ENCODE measurements around the gene NT5M. TPM values are rescaled to one million over a fixed set of nuclear protein-coding genes. Genes with fewer than 3 reads are reported as not detected.

NT5M gene
- total RNA-seq, 1 donor from 2014 or later: 1.5 TPM

DNA sequence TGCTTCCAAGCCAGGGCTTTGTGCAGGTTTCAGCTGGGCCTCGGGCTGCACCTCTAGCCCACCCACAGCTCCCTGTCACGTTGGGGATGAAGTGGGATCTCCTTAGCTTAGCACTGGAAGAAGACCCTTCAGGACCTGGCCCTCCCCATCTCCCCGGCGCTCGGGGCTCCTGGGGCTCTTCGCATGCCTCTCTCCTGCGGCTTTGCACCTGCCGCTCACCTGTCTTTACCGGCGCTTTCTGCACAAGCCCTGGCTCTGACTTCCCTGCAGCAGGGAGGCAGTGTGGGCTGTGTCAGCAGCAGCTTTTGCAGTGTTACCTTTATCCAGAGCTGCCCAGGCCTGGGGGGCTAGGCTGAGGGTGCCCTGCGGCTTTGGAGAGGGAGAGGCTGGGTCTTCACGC is 52.3 kb downstream of the NT5M start:
- Mint-ChIP-seq H3K36me3 (ENCODE audit: low read depth, unreplicated experiment) (no peaks in the 10 kb centered on the region), H3K9me3 (ENCODE audit: unreplicated experiment) (peaks cover 3% of the 10 kb centered on the region), H3K4me3 (ENCODE audit: unreplicated experiment) (no peak overlapping the region), H3K27me3 (ENCODE audit: low read depth, unreplicated experiment) (peaks cover 21% of the 10 kb centered on the region), H3K4me1 (ENCODE audit: low read depth, unreplicated experiment) (peaks cover 5% of the 10 kb centered on the region), H3K27ac (ENCODE audit: unreplicated experiment) (no peak overlapping the region)
- FAIRE-seq (no peak), DNase-seq (ENCODE audit: low read depth) (no peak)
- Histone ChIP-seq H2AFZ (ENCODE audit: low read depth, low read length) (no peak overlapping the region), H3K27ac (ENCODE audit: low read depth, low read length) (no peak overlapping the region), H3K27me3 (ENCODE audit: insufficient read depth, low read length) (no peaks in the 10 kb centered on the region), H3K4me2 (ENCODE audit: low read length) (no peak overlapping the region), H3K9ac (ENCODE audit: low read length) (no peak overlapping the region), H3K9me3 (ENCODE audit: insufficient read depth, low read depth, low read length) (peaks cover 3% of the 10 kb centered on the region), H4K20me1 (ENCODE audit: insufficient read depth, low read length) (peaks cover 3% of the 10 kb centered on the region), H3K4me1 (ENCODE audit: insufficient read depth, low read length) (peaks cover 15% of the 10 kb centered on the region), H3K4me3 (ENCODE audit: insufficient read depth, low read depth, low read length) (no peak overlapping the region), H3K36me3 (ENCODE audit: insufficient read depth, low read length) (no peaks in the 10 kb centered on the region), H3K79me2 (ENCODE audit: insufficient read depth, low read length) (no peaks in the 10 kb centered on the region)
- TF ChIP-seq, protein P1, sequence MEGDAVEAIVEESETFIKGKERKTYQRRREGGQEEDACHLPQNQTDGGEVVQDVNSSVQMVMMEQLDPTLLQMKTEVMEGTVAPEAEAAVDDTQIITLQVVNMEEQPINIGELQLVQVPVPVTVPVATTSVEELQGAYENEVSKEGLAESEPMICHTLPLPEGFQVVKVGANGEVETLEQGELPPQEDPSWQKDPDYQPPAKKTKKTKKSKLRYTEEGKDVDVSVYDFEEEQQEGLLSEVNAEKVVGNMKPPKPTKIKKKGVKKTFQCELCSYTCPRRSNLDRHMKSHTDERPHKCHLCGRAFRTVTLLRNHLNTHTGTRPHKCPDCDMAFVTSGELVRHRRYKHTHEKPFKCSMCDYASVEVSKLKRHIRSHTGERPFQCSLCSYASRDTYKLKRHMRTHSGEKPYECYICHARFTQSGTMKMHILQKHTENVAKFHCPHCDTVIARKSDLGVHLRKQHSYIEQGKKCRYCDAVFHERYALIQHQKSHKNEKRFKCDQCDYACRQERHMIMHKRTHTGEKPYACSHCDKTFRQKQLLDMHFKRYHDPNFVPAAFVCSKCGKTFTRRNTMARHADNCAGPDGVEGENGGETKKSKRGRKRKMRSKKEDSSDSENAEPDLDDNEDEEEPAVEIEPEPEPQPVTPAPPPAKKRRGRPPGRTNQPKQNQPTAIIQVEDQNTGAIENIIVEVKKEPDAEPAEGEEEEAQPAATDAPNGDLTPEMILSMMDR (IDR thresholded peaks at IDR 0.05; ENCODE audit: insufficient read depth, low read depth, low read length): no peak
- no peak for TF ChIP-seq EZH2 (IDR thresholded peaks at IDR 0.05; ENCODE audit: insufficient read depth, low read length)

DNA sequence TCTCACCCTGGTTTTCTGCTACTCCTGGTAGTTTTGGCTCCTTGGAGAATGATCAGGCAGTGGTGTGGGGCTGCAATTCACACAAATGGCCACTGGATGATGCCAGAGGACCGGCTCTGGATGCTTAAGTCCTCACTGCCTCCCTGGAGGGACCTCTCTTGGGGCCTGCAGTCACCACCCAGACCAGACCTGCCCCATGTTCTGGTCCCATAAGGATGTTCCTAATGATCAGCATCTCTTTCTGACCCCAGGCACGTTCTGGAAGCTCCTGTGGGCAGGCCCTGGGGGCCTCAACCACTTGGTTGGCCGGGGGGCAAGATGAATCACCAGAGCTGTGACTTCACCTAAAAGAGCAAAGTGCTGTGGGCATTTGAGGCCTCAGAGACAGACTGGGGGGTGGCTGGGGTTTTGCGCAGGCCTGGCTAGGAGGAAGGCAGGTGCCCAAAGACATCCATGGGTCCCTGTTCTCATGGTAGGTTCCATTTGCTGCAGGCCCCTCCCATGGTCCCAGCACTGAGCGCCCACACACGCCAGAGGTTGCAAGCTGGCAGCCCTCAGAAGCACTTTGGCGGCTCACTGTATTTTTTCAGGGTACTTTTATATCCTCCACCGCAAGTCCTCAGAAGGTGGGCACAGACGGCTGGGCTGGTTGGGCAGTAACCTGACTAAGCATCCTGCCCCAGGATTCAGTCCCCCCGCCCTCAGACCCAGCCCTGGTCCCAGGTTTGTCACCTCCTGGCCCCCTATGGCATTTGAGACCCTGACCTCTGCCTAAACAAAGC is 53.2 kb downstream of the NT5M start:
- H4K20me1 ChIP-seq (ENCODE audit: insufficient read depth, low read length): peaks cover 3% of the 10 kb centered on the region
- H3K27me3 ChIP-seq (ENCODE audit: insufficient read depth, low read length): no peaks in the 10 kb centered on the region
- no peak for FAIRE-seq
- Mint-ChIP-seq H3K4me3 (ENCODE audit: unreplicated experiment) (no peak overlapping the region), H3K9me3 (ENCODE audit: unreplicated experiment) (peaks cover 6% of the 10 kb centered on the region), H3K4me1 (ENCODE audit: low read depth, unreplicated experiment) (peaks cover 5% of the 10 kb centered on the region), H3K27me3 (ENCODE audit: low read depth, unreplicated experiment) (peaks cover 23% of the 10 kb centered on the region), H3K36me3 (ENCODE audit: low read depth, unreplicated experiment) (no peaks in the 10 kb centered on the region), H3K27ac (ENCODE audit: unreplicated experiment) (no peak overlapping the region)
- TF ChIP-seq, protein P1 (IDR thresholded peaks at IDR 0.05; ENCODE audit: insufficient read depth, low read depth, low read length): peak; percentile 100
- TF ChIP-seq EZH2 (IDR thresholded peaks at IDR 0.05; ENCODE audit: insufficient read depth, low read length): no peak
- peak; percentile 58 for DNase-seq (ENCODE audit: low read depth)
- H3K4me2 ChIP-seq (ENCODE audit: low read length): no peak overlapping the region
- no peak overlapping the region for H3K4me3 ChIP-seq (ENCODE audit: insufficient read depth, low read depth, low read length)
- no peak overlapping the region for H3K27ac ChIP-seq (ENCODE audit: low read depth, low read length)
- H3K36me3 ChIP-seq (ENCODE audit: insufficient read depth, low read length): no peaks in the 10 kb centered on the region
- H3K9me3 ChIP-seq (ENCODE audit: insufficient read depth, low read depth, low read length): peaks cover 3% of the 10 kb centered on the region
- H2AFZ ChIP-seq (ENCODE audit: low read depth, low read length): peak overlapping the region; percentile 44
- no peaks in the 10 kb centered on the region for H3K79me2 ChIP-seq (ENCODE audit: insufficient read depth, low read length)
- H3K4me1 ChIP-seq (ENCODE audit: insufficient read depth, low read length): peaks cover 11% of the 10 kb centered on the region
- H3K9ac ChIP-seq (ENCODE audit: low read length): no peak overlapping the region

- no peak overlapping the region for H3K27ac ChIP-seq (ENCODE audit: low read depth, low read length)
- peaks cover 3% of the 10 kb centered on the region for H3K9me3 ChIP-seq (ENCODE audit: insufficient read depth, low read depth, low read length)
- Mint-ChIP-seq H3K4me1 (ENCODE audit: low read depth, unreplicated experiment) (peaks cover 3% of the 10 kb centered on the region), H3K27ac (ENCODE audit: unreplicated experiment) (no peak overlapping the region), H3K36me3 (ENCODE audit: low read depth, unreplicated experiment) (no peaks in the 10 kb centered on the region), H3K4me3 (ENCODE audit: unreplicated experiment) (no peak overlapping the region), H3K27me3 (ENCODE audit: low read depth, unreplicated experiment) (peaks cover 23% of the 10 kb centered on the region), H3K9me3 (ENCODE audit: unreplicated experiment) (peaks cover 6% of the 10 kb centered on the region)
- peaks cover 3% of the 10 kb centered on the region for H4K20me1 ChIP-seq (ENCODE audit: insufficient read depth, low read length)
- H3K79me2 ChIP-seq (ENCODE audit: insufficient read depth, low read length): no peaks in the 10 kb centered on the region
- H3K4me1 ChIP-seq (ENCODE audit: insufficient read depth, low read length): peaks cover 11% of the 10 kb centered on the region
- H3K4me3 ChIP-seq (ENCODE audit: insufficient read depth, low read depth, low read length): no peak overlapping the region
- TF ChIP-seq EZH2 (IDR thresholded peaks at IDR 0.05; ENCODE audit: insufficient read depth, low read length): no peak
- TF ChIP-seq, protein P1 (IDR thresholded peaks at IDR 0.05; ENCODE audit: insufficient read depth, low read depth, low read length): no peak
- H2AFZ ChIP-seq (ENCODE audit: low read depth, low read length): no peak overlapping the region
- DNase-seq (ENCODE audit: low read depth): no peak
- H3K4me2 ChIP-seq (ENCODE audit: low read length): no peak overlapping the region
- H3K36me3 ChIP-seq (ENCODE audit: insufficient read depth, low read length): no peaks in the 10 kb centered on the region
- no peak overlapping the region for H3K9ac ChIP-seq (ENCODE audit: low read length)
- no peaks in the 10 kb centered on the region for H3K27me3 ChIP-seq (ENCODE audit: insufficient read depth, low read length)
- no peak for FAIRE-seq
Measured at GRCh38 chr17:17356931-17357270, 53.7 kb downstream of the NT5M start.

Measured in astrocyte (in vitro differentiated cells and primary cell).